Stimulated activated naive B cell treated with anti-CD40 and anti-IgM and Interleukin-4, amounts not matched to agents 10 μg/mL and 1 μg/mL and 100 μg/mL, for 72 hours (primary cell): ENCODE measurements around the gene PAOX.
A peak's percentile ranks its signal among the peaks of the same experiment; 100 is the strongest.

Source experiments
- ATAC-seq, 2 donors: fragments of 150-1000 bp; cut with Tn5 transposase; replicated peaks; 2 replicates each; pipeline ENCODE4 v1.10.0; 2021; ENCODE audit warnings: moderate library complexity in 1 of 2
- DNase-seq: peaks from one replicate; pipeline ENCODE4 v3.0.0; 2021
- H3K27ac Mint-ChIP-seq: one replicate; pipeline ENCODE4 v1.8.0; 2022; ENCODE audit warnings: mild to moderate bottlenecking, mixed read lengths
- H3K27me3 Mint-ChIP-seq, 2 donors: one replicate each; pipeline ENCODE4 v1.8.0; 2022; ENCODE audit warnings: mixed read lengths in 2 of 2
- H3K36me3 Mint-ChIP-seq, 2 donors: one replicate each; pipeline ENCODE4 v1.8.0; 2022; ENCODE audit warnings: mixed read lengths in 2 of 2, mild to moderate bottlenecking in 1 of 2
- H3K4me1 Mint-ChIP-seq, 2 donors: one replicate each; pipeline ENCODE4 v1.8.0; 2022; ENCODE audit warnings: mixed read lengths in 2 of 2, mild to moderate bottlenecking in 1 of 2
- H3K4me3 Mint-ChIP-seq, 2 donors: one replicate each; pipeline ENCODE4 v1.8.0; 2022; ENCODE audit warnings: mild to moderate bottlenecking in 2 of 2, mixed read lengths in 2 of 2, moderate library complexity in 1 of 2
- H3K9me3 Mint-ChIP-seq, 2 donors: one replicate each; pipeline ENCODE4 v1.8.0; 2022; ENCODE audit warnings: mixed read lengths in 2 of 2, mild to moderate bottlenecking in 1 of 2

The PAOX gene

GRCh38 chr10:133342942-133343341, 36.1 kb upstream of the PAOX start:
- peaks cover 36 to 49% of the 10 kb centered on the region in 2 donors for H3K27me3 Mint-ChIP-seq
- no peak for ATAC-seq
- H3K4me3 Mint-ChIP-seq = no peak overlapping the region
- no peaks in the 10 kb centered on the region for H3K36me3 Mint-ChIP-seq
- H3K4me1 Mint-ChIP-seq = peaks cover 2 to 11% of the 10 kb centered on the region in 2 donors
- H3K9me3 Mint-ChIP-seq = no peaks in the 10 kb centered on the region
- no peak for DNase-seq
- H3K27ac Mint-ChIP-seq = no peak overlapping the region

GRCh38 chr10:133343558-133343957, 35.5 kb upstream of the PAOX start:
- H3K27ac Mint-ChIP-seq = no peak overlapping the region
- no peak overlapping the region for H3K4me3 Mint-ChIP-seq
- H3K36me3 Mint-ChIP-seq = no peaks in the 10 kb centered on the region
- peaks cover 36 to 49% of the 10 kb centered on the region in 2 donors for H3K27me3 Mint-ChIP-seq
- DNase-seq (no peak), ATAC-seq (no peak)
- H3K4me1 Mint-ChIP-seq = peaks cover 2 to 11% of the 10 kb centered on the region in 2 donors
- no peaks in the 10 kb centered on the region for H3K9me3 Mint-ChIP-seq

GRCh38 chr10:133344236-133344635, 34.8 kb upstream of the PAOX start:
- no peak overlapping the region for H3K4me3 Mint-ChIP-seq
- H3K4me1 Mint-ChIP-seq = peaks cover 6 to 16% of the 10 kb centered on the region in 2 donors
- no peak for ATAC-seq
- no peak for DNase-seq
- H3K9me3 Mint-ChIP-seq = no peaks in the 10 kb centered on the region
- no peaks in the 10 kb centered on the region for H3K36me3 Mint-ChIP-seq
- peaks cover 41 to 54% of the 10 kb centered on the region in 2 donors for H3K27me3 Mint-ChIP-seq
- H3K27ac Mint-ChIP-seq = no peak overlapping the region

- Mint-ChIP-seq H3K36me3 (no peaks in the 10 kb centered on the region), H3K4me1 (peaks cover 9 to 18% of the 10 kb centered on the region in 2 donors), H3K27ac (no peak overlapping the region), H3K9me3 (no peaks in the 10 kb centered on the region), H3K27me3 (peaks cover 38 to 55% of the 10 kb centered on the region in 2 donors), H3K4me3 (no peak overlapping the region)
- DNase-seq (no peak), ATAC-seq (no peak)
Observed at GRCh38 chr10:133346413-133346812, 32.6 kb upstream of the PAOX start.

GRCh38 chr10:133347710-133348517, 31.1 kb upstream of the PAOX start:
- Mint-ChIP-seq H3K36me3 (no peaks in the 10 kb centered on the region), H3K9me3 (no peaks in the 10 kb centered on the region), H3K27ac (no peak overlapping the region), H3K4me3 (peak overlapping the region in 1 of 2 donors; percentile 35), H3K4me1 (peaks cover 9 to 18% of the 10 kb centered on the region in 2 donors), H3K27me3 (peaks cover 29 to 45% of the 10 kb centered on the region in 2 donors)
- DNase-seq = no peak
- no peak for ATAC-seq

GRCh38 chr10:133349160-133349568, 29.9 kb upstream of the PAOX start:
- Mint-ChIP-seq H3K36me3 (peaks cover 0 to 2% of the 10 kb centered on the region in 2 donors), H3K4me3 (peak overlapping the region in 1 of 2 donors; percentile 3)
- peak in 1 of 2 donors; percentile 18 for ATAC-seq

GRCh38 chr10:133349577-133350011, 29.5 kb upstream of the PAOX start:
- Mint-ChIP-seq H3K4me1 (peaks cover 11 to 18% of the 10 kb centered on the region in 2 donors), H3K27me3 (peaks cover 19 to 31% of the 10 kb centered on the region in 2 donors), H3K36me3 (peaks cover 0 to 2% of the 10 kb centered on the region in 2 donors), H3K9me3 (no peaks in the 10 kb centered on the region), H3K27ac (no peak overlapping the region), H3K4me3 (no peak overlapping the region)
- ATAC-seq = no peak
- DNase-seq = no peak

More at GRCh38 chr10:133349160-133349568, 29.9 kb upstream of the PAOX start:
- Mint-ChIP-seq H3K4me1 (peaks cover 11 to 18% of the 10 kb centered on the region in 2 donors), H3K27me3 (peaks cover 22 to 36% of the 10 kb centered on the region in 2 donors), H3K27ac (no peak overlapping the region), H3K9me3 (no peaks in the 10 kb centered on the region)
- DNase-seq = no peak

GRCh38 chr10:133350283-133350949, 28.6 kb upstream of the PAOX start:
- no peak for DNase-seq
- ATAC-seq = peak in 1 of 2 donors; percentile 22
- H3K9me3 Mint-ChIP-seq = no peaks in the 10 kb centered on the region
- no peak overlapping the region for H3K4me3 Mint-ChIP-seq
- H3K36me3 Mint-ChIP-seq = peaks cover 0 to 2% of the 10 kb centered on the region in 2 donors
- H3K27ac Mint-ChIP-seq = no peak overlapping the region
- peaks cover 12 to 23% of the 10 kb centered on the region in 2 donors for H3K27me3 Mint-ChIP-seq
- peaks cover 11 to 19% of the 10 kb centered on the region in 2 donors for H3K4me1 Mint-ChIP-seq

- ATAC-seq (no peak), DNase-seq (no peak)
- no peaks in the 10 kb centered on the region for H3K9me3 Mint-ChIP-seq
- peaks cover 11 to 20% of the 10 kb centered on the region in 2 donors for H3K4me1 Mint-ChIP-seq
- H3K27ac Mint-ChIP-seq = no peak overlapping the region
- no peak overlapping the region for H3K4me3 Mint-ChIP-seq
- H3K27me3 Mint-ChIP-seq = peaks cover 7 to 18% of the 10 kb centered on the region in 2 donors
- H3K36me3 Mint-ChIP-seq = peaks cover under 1 to 4% of the 10 kb centered on the region in 2 donors
Observed at GRCh38 chr10:133350950-133351329, 28.1 kb upstream of the PAOX start.

- Mint-ChIP-seq H3K36me3 (peaks cover 4 to 7% of the 10 kb centered on the region in 2 donors), H3K9me3 (no peaks in the 10 kb centered on the region), H3K27ac (no peak overlapping the region), H3K4me1 (peaks cover 11 to 18% of the 10 kb centered on the region in 2 donors), H3K4me3 (no peak overlapping the region), H3K27me3 (peaks cover 6 to 11% of the 10 kb centered on the region in 2 donors)
- DNase-seq (no peak), ATAC-seq (no peak)
Observed at GRCh38 chr10:133351408-133352318, 27.4 kb upstream of the PAOX start.

- H3K36me3 Mint-ChIP-seq = peaks cover 4 to 7% of the 10 kb centered on the region in 2 donors
- H3K9me3 Mint-ChIP-seq = no peaks in the 10 kb centered on the region
- H3K27ac Mint-ChIP-seq = no peak overlapping the region
- peaks cover 11 to 18% of the 10 kb centered on the region in 2 donors for H3K4me1 Mint-ChIP-seq
- H3K4me3 Mint-ChIP-seq = no peak overlapping the region
- ATAC-seq (no peak), DNase-seq (no peak)
- H3K27me3 Mint-ChIP-seq = peaks cover 6 to 7% of the 10 kb centered on the region in 2 donors
Observed at GRCh38 chr10:133353202-133353959, 25.7 kb upstream of the PAOX start.

GRCh38 chr10:133353988-133354605, 25.0 kb upstream of the PAOX start:
- peaks cover 4 to 7% of the 10 kb centered on the region in 2 donors for H3K36me3 Mint-ChIP-seq
- ATAC-seq (no peak), DNase-seq (no peak)
- peaks cover 3 to 4% of the 10 kb centered on the region in 2 donors for H3K27me3 Mint-ChIP-seq
- H3K4me1 Mint-ChIP-seq = peaks cover 9 to 19% of the 10 kb centered on the region in 2 donors
- no peak overlapping the region for H3K27ac Mint-ChIP-seq
- H3K4me3 Mint-ChIP-seq = no peak overlapping the region
- no peaks in the 10 kb centered on the region for H3K9me3 Mint-ChIP-seq

- ATAC-seq = no peak
- Mint-ChIP-seq H3K4me3 (no peak overlapping the region), H3K9me3 (no peaks in the 10 kb centered on the region), H3K36me3 (peaks cover 4 to 7% of the 10 kb centered on the region in 2 donors), H3K27me3 (no peaks in the 10 kb centered on the region), H3K27ac (no peak overlapping the region), H3K4me1 (peaks cover 7 to 15% of the 10 kb centered on the region in 2 donors)
- DNase-seq = no peak
Observed at GRCh38 chr10:133354672-133355240, 24.3 kb upstream of the PAOX start.
